HCT116 (cell line): ENCODE results near the gene HS6ST1. TPM values are rescaled to one million over a fixed set of nuclear protein-coding genes. Genes with fewer than 3 reads are reported as not detected.

Source experiments
- ATAC-seq: fragments of 200-7000 bp; cut with Tn5 transposase; 2 replicates; pipeline ENCODE4 v1.9.1; 2020; ENCODE audit warnings: mild to moderate bottlenecking, moderate library complexity
- BruUV-seq: library from RNA; stranded (reverse); fragments of 400-500 nt; replicated peaks from 2 replicates; lab custom pipeline; 2021; lab: Mats Ljungman, UMichigan
- CTCF ChIA-PET: fragments of 300-600 bp; sonication (Branson Sonifier 250); formaldehyde crosslinking; loops from one replicate; lab custom pipeline; 2021; ENCODE audit warnings: antibody characterized with exemption; lab: Charles Lee
- POLR2A ChIA-PET: fragments of 300-600, 350-600 bp; sonication (Branson Sonifier 250); formaldehyde crosslinking; loops from one replicate; lab custom pipeline; 2021; ENCODE audit warnings: antibody characterized with exemption; lab: Charles Lee
- RAD21 ChIA-PET, 2 experiments: fragments of 300-600 bp; sonication (Branson Sonifier 250); formaldehyde crosslinking; loops; one replicate each; lab custom pipeline; 2023; ENCODE audit warnings: low total read pairs in 2 of 2; ENCODE audit not compliant: uncharacterized antibody in 2 of 2, unreplicated experiment in 2 of 2, low non-redundant PET in 1 of 2; lab: Charles Lee
- DNase-seq: peaks from one replicate; pipeline ENCODE4 v3.0.0-alpha.2; 2010; ENCODE audit warnings: low read depth, low spot score
- H2AFZ ChIP-seq: fragments of 200-600 bp; shearing (Covaris generic), sonication (generic); 2 replicates; pipeline ENCODE4 v1.6.1; 2017; ENCODE audit warnings: low read depth, mixed run types, mixed read lengths, antibody characterized with exemption, low read length; ENCODE audit not compliant: poor library complexity, severe bottlenecking
- H3K27ac ChIP-seq: 2 replicates; pipeline ENCODE4 v1.5.1; 2012; ENCODE audit warnings: low read depth, low read length
- H3K27me3 ChIP-seq: fragments of 200-600 bp; sonication (generic); 2 replicates; pipeline ENCODE4 v1.6.1; 2016; ENCODE audit warnings: mixed run types, low read length, mixed read lengths; ENCODE audit not compliant: insufficient read depth
- H3K36me3 ChIP-seq, 2 experiments: fragments of 200-500 bp in 1 of 2; fragments of 200-600 bp in 1 of 2; sonication (Bioruptor generic) in 1 of 2; sonication (generic) in 1 of 2; 2 replicates each; pipeline versions ENCODE4 v1.5.1 to v1.6.1; 2014 to 2016; ENCODE audit warnings: low read length in 2 of 2, inconsistent platforms in 1 of 2, mixed read lengths in 1 of 2, mixed run types in 1 of 2; ENCODE audit not compliant: insufficient read depth in 2 of 2, control insufficient read depth in 1 of 2
- H3K4me1 ChIP-seq, 2 experiments: fragments of 200-600 bp in 1 of 2; sonication (generic) in 1 of 2; 2 replicates each; pipeline versions ENCODE4 v1.5.1 to v1.6.1; 2012 to 2017; ENCODE audit warnings: low read length in 2 of 2, inconsistent platforms in 1 of 2, mild to moderate bottlenecking in 1 of 2, mixed read lengths in 1 of 2, mixed run types in 1 of 2, moderate library complexity in 1 of 2; ENCODE audit not compliant: insufficient read depth in 2 of 2, control insufficient read depth in 1 of 2
- H3K4me2 ChIP-seq: fragments of 200-600 bp; sonication (generic); 2 replicates; pipeline ENCODE4 v1.6.1; 2017; ENCODE audit warnings: mixed run types, low read length, mixed read lengths
- H3K4me3 ChIP-seq, 2 experiments: fragments of 200-600 bp in 1 of 2; sonication (generic) in 1 of 2; replicated peaks in 1 of 2; 2 replicates each; pipeline ENCODE4 v1.5.1; 2011 to 2016; ENCODE audit warnings: low read length in 2 of 2, control low read depth in 1 of 2, low read depth in 1 of 2, mild to moderate bottlenecking in 1 of 2, mixed read lengths in 1 of 2, mixed run types in 1 of 2
- H3K79me2 ChIP-seq: fragments of 200-600 bp; sonication (generic); 2 replicates; pipeline ENCODE4 v1.6.1; 2017; ENCODE audit warnings: mild to moderate bottlenecking, mixed run types, low read length, moderate library complexity, mixed read lengths; ENCODE audit not compliant: insufficient read depth
- H3K9ac ChIP-seq: fragments of 200-600 bp; sonication (generic); 2 replicates; pipeline ENCODE4 v1.6.1; 2016; ENCODE audit warnings: low read length, mixed read lengths
- H3K9me2 ChIP-seq: fragments of 200-600 bp; sonication (generic), shearing (Covaris generic); 2 replicates; pipeline ENCODE4 v1.6.1; 2017; ENCODE audit warnings: mixed run types, mild to moderate bottlenecking, moderate library complexity; ENCODE audit not compliant: insufficient read depth
- H3K9me3 ChIP-seq, 2 experiments: fragments of 200-500 bp in 1 of 2; fragments of 200-600 bp in 1 of 2; sonication (Bioruptor generic) in 1 of 2; sonication (generic) in 1 of 2; 2 replicates each; pipeline ENCODE4 v1.6.1; 2014 to 2017; ENCODE audit warnings: low read length in 2 of 2, mixed read lengths in 2 of 2, inconsistent platforms in 1 of 2, low read depth in 1 of 2, mild to moderate bottlenecking in 1 of 2, mixed run types in 1 of 2, moderate library complexity in 1 of 2; ENCODE audit not compliant: control insufficient read depth in 1 of 2, insufficient read depth in 1 of 2
- H4K20me1 ChIP-seq: fragments of 200-600 bp; sonication (generic), shearing (Covaris generic); 2 replicates; pipeline ENCODE4 v1.6.1; 2017; ENCODE audit warnings: mixed run types, mild to moderate bottlenecking, moderate library complexity; ENCODE audit not compliant: insufficient read depth
- EGR1 ChIP-seq: IDR thresholded peaks from 2 replicates; pipeline ENCODE4 v1.6.1; 2012; ENCODE audit warnings: low read depth
- ELF1 ChIP-seq: IDR thresholded peaks from 2 replicates; pipeline ENCODE4 v1.6.1; 2012; ENCODE audit warnings: low read depth, borderline replicate concordance
- EZH2 ChIP-seq: fragments of 200-600 bp; sonication (generic); IDR thresholded peaks from 2 replicates; pipeline ENCODE4 v1.6.1; 2017; ENCODE audit warnings: antibody characterized with exemption, mixed run types
- EZH2phosphoT487 ChIP-seq: fragments of 200-600 bp; IDR thresholded peaks from 2 replicates; pipeline ENCODE4 v1.6.1; 2018; ENCODE audit warnings: antibody characterized with exemption, borderline replicate concordance
- FOSL1 ChIP-seq: IDR thresholded peaks from 2 replicates; pipeline ENCODE4 v1.6.1; 2012; ENCODE audit warnings: low read depth
- JUND ChIP-seq: IDR thresholded peaks from 2 replicates; pipeline ENCODE4 v1.6.1; 2012
- MAX ChIP-seq: IDR thresholded peaks from 2 replicates; pipeline ENCODE4 v1.6.1; 2012
- POLR2A ChIP-seq: IDR thresholded peaks from 2 replicates; pipeline ENCODE4 v1.7.0; 2011; ENCODE audit warnings: borderline replicate concordance; ENCODE audit not compliant: insufficient read depth, insufficient read length; ENCODE audit errors: extremely low read depth
- RAD21 ChIP-seq: IDR thresholded peaks from 2 replicates; pipeline ENCODE4 v1.6.1; 2012; ENCODE audit warnings: low read depth, mild to moderate bottlenecking
- SIN3A ChIP-seq: IDR thresholded peaks from 2 replicates; pipeline ENCODE4 v1.6.1; 2012; ENCODE audit warnings: low read depth
- SP1 ChIP-seq: IDR thresholded peaks from 2 replicates; pipeline ENCODE4 v1.6.1; 2012; ENCODE audit warnings: low read depth
- SRF ChIP-seq: IDR thresholded peaks from 2 replicates; pipeline ENCODE4 v1.6.1; 2012; ENCODE audit warnings: low read depth
- TCF7L2 ChIP-seq: IDR thresholded peaks from 2 replicates; pipeline ENCODE4 v1.7.0; 2011; ENCODE audit warnings: borderline replicate concordance, inconsistent platforms; ENCODE audit not compliant: insufficient read depth, insufficient read length; ENCODE audit errors: extremely low read depth
- ZNF274 ChIP-seq: fragments of 200-500 bp; sonication (Bioruptor generic); IDR thresholded peaks from 2 replicates; pipeline ENCODE4 v1.6.1; 2014; ENCODE audit warnings: mild to moderate bottlenecking, low read depth, low read length, inconsistent platforms
- intact Hi-C: fragments of 100-400 bp; cut with micrococcal nuclease; formaldehyde crosslinking; loops from 2 replicates; pipeline ENCODE4 v1.10.0; 2022
- total RNA-seq: library from RNA; stranded (reverse); gene quantifications from one replicate; pipeline ENCODE4 v1.2.1, GENCODE V29; 2021; ENCODE audit not compliant: unreplicated experiment
- TF ChIP-seq, protein P1 (sequence below): IDR thresholded peaks from 2 replicates; pipeline ENCODE4 v1.6.1; 2012
- TF ChIP-seq, protein P2 (sequence below): IDR thresholded peaks from 2 replicates; pipeline ENCODE4 v1.6.1; 2012; ENCODE audit warnings: low read depth

HS6ST1 gene
- total RNA-seq, 1 experiment from 2014 or later = 35.0 TPM

GRCh38 chr2:128350736-128351135 is 32.1 kb upstream of the HS6ST1 start:
- CTCF ChIA-PET = no interaction called here
- Histone ChIP-seq H3K4me3 (no peak overlapping the region), H3K27me3 (no peaks in the 10 kb centered on the region), H4K20me1 (no peaks in the 10 kb centered on the region), H3K4me2 (no peak overlapping the region), H3K9me2 (no peaks in the 10 kb centered on the region), H3K36me3 (no peaks in the 10 kb centered on the region), H2AFZ (no peak overlapping the region), H3K9ac (no peak overlapping the region), H3K79me2 (no peaks in the 10 kb centered on the region), H3K9me3 (0 out of 4 replicates have a peak, but pooled peaks cover 0 to 3% of the 10 kb centered on the region in 2 experiments), H3K27ac (no peak overlapping the region), H3K4me1 (no peaks in the 10 kb centered on the region)
- POLR2A ChIA-PET = no interaction called here
- RAD21 ChIA-PET = no interaction called here
- ATAC-seq (no peak), DNase-seq (no peak)
- TF ChIP-seq MAX (no peak), ZNF274 (no peak)
- TF ChIP-seq, protein P1, sequence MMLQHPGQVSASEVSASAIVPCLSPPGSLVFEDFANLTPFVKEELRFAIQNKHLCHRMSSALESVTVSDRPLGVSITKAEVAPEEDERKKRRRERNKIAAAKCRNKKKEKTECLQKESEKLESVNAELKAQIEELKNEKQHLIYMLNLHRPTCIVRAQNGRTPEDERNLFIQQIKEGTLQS = no peak
- TF ChIP-seq, protein P2, sequence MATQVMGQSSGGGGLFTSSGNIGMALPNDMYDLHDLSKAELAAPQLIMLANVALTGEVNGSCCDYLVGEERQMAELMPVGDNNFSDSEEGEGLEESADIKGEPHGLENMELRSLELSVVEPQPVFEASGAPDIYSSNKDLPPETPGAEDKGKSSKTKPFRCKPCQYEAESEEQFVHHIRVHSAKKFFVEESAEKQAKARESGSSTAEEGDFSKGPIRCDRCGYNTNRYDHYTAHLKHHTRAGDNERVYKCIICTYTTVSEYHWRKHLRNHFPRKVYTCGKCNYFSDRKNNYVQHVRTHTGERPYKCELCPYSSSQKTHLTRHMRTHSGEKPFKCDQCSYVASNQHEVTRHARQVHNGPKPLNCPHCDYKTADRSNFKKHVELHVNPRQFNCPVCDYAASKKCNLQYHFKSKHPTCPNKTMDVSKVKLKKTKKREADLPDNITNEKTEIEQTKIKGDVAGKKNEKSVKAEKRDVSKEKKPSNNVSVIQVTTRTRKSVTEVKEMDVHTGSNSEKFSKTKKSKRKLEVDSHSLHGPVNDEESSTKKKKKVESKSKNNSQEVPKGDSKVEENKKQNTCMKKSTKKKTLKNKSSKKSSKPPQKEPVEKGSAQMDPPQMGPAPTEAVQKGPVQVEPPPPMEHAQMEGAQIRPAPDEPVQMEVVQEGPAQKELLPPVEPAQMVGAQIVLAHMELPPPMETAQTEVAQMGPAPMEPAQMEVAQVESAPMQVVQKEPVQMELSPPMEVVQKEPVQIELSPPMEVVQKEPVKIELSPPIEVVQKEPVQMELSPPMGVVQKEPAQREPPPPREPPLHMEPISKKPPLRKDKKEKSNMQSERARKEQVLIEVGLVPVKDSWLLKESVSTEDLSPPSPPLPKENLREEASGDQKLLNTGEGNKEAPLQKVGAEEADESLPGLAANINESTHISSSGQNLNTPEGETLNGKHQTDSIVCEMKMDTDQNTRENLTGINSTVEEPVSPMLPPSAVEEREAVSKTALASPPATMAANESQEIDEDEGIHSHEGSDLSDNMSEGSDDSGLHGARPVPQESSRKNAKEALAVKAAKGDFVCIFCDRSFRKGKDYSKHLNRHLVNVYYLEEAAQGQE = no peak
- intact Hi-C loops = no loop called here
- no TSS peak for BruUV-seq

GRCh38 chr2:128348701-128349100 is 30.0 kb upstream of the HS6ST1 start:
- POLR2A ChIA-PET = no interaction called here
- Histone ChIP-seq H2AFZ (no peak overlapping the region), H3K9me3 (peaks cover 2 to 3% of the 10 kb centered on the region in 2 experiments; a peak in 1 of 4 replicates), H3K9ac (no peak overlapping the region), H3K4me1 (no peaks in the 10 kb centered on the region), H3K27me3 (no peaks in the 10 kb centered on the region), H3K9me2 (no peaks in the 10 kb centered on the region), H3K4me2 (no peak overlapping the region), H3K79me2 (no peaks in the 10 kb centered on the region), H3K27ac (no peak overlapping the region), H3K4me3 (no peak overlapping the region), H4K20me1 (no peaks in the 10 kb centered on the region), H3K36me3 (no peaks in the 10 kb centered on the region)
- RAD21 ChIA-PET = no interaction called here
- ATAC-seq = no peak
- intact Hi-C loops = no loop called here
- no peak for TF ChIP-seq POLR2A
- no peak for TF ChIP-seq MAX
- no peak for TF ChIP-seq SIN3A
- TF ChIP-seq SRF = no peak
- no peak for TF ChIP-seq RAD21
- no peak for TF ChIP-seq EGR1
- TF ChIP-seq EZH2 = no peak
- TF ChIP-seq SP1 = no peak
- no peak for TF ChIP-seq JUND
- TF ChIP-seq FOSL1 = no peak
- no peak for TF ChIP-seq ELF1
- TF ChIP-seq EZH2phosphoT487 = no peak
- no peak for TF ChIP-seq TCF7L2
- TF ChIP-seq ZNF274 = no peak
- no peak for DNase-seq
- no TSS peak for BruUV-seq
- CTCF ChIA-PET = no interaction called here
